IPS DF 19.7 (cell line): Measurements from ENCODE around the gene IMMP2L.

Experiments
- DNase-seq: peaks from one replicate; pipeline ENCODE4 v3.0.0-alpha.2; 2013; ENCODE audit warnings: low read depth, low spot score

The IMMP2L gene

DNA sequence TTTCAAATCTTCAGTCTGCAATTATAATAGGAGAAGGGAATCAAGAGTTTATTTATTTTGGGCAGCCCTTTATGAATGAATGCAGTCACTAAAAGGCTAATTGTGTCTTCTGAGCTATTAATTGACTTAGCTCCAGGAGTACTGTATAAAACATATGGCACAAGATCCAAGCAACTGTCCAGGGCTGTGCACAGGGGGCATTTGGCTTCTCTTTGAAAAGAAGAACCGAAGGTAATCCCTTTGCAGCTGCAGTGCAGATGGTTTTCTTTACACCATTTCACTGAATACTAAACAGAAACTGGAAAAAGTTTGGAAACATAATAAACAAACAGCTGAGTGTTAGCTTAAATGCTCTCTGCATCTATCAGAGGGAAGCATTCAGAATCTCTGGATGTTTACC is 753.9 kb downstream of the IMMP2L start:
- DNase-seq, result no peak

DNA sequence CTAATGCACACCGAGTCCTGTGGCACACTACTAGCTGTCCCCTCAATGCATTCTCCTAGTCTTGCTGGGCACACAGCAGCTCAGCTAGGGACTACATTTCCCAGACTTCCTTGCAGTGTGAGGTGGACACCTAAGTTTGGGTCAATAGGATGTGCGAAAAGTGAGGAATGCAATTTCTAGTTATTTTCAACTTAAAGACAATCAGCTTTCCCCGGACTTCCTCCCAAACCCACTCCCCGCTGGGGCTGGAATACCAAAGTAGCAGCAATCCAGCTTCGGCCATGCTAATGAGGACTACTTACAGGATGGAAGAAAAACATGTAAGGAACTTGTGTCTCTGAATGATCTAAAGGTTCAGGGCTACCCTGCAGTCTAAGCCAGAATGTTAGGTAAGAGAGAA is 757.8 kb downstream of the IMMP2L start:
- DNase-seq, result peak; percentile 61

DNA sequence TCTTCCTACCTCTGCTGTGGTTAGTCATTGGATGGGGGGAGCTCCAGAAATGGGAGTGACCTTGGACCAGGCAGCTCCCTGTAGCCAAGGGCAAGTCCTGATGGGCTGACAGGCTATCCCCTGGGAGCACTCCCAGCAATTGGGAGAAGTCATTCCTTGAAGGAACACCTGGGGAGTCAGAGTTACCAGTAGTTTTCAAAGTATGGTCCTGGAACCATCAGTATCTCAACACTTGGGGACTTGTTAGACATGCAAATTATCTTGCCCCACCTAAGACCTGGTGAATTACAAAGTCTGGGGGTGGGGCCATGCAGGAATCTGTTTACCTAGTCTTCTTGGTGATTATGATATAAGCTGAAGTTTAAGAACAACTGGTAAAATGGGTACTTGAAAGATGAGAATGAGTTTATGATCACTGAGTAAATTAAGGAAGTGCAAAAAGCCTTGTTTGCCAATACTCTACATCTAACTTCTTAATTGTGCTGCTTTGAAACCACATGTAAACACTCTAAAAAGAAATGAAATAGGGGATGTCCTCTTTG is 758.6 kb downstream of the IMMP2L start:
- DNase-seq, result no peak

DNA sequence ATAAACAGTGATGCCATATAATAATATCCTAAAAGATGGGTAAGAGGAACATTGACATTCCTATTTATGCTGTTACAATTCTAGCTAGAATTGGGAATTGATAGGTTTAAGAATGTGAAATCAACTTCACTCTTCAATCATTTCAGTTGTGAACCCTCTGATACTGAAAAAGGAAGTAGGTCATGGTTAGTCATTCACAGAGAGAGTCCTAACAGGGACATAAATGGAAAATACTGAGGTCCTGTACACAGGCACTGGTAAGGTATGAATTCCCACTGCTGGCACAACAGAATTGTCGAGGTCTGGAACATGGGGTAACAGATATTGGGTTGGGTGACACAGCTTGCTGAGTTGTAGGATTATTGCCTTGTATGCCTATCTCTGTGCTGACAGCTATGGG is 760.8 kb downstream of the IMMP2L start:
- DNase-seq, result no peak

DNA sequence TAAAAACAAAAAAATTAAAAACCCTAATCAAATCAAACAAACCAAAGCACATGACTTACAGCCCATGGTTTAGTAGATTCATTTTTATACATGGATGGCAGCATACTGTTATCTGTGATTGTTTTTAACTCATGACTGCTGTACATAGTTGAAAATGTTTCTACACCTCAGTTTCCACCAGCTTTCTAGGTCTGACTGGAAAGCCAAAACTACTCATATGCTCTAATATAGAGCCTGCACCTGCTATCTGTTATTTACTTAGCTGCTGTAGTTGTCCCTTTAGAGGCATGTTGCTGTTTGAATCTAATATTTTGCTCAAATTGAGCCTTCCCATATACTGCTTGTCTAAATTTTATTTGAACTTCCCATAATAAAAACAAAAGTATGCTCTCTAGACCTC is 761.3 kb downstream of the IMMP2L start:
- no peak for DNase-seq

DNA sequence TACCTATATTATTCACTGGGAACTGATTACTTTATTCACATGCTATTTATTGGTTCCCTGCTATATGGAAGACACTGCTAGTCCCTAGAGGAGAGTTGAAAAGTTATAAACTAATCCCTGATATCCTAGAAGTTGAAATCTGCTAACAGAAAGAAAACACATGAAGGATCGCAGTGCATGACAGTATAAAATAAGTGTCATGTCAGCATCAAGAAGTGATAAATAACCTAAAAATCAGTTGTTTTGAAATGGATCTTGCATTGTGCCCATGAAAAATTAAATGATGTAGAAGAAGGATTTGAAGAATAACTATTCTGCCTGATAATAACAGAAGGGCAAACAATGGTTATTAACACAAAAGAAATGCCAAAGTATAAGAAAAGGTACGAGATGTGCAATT is 764.6 kb downstream of the IMMP2L start:
- no peak for DNase-seq

DNA sequence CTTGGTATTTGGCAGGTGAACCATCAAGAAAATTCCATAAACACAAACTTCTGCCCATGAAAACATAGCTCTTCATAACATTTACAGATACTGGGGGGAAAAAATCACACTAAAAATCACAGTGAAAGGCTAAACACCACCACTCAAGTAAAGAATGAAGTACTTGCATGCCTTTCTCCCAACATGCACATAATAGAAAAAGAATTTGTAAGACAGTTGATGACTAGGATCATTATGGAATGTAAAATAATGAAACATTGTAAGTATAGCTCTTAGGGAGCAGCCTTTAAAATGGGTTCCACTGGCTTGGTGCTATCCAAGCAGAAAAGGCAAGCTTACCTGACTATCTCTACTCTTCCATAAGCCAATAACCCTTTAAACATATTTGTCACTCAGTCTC is 771.3 kb downstream of the IMMP2L start:
- DNase-seq, result no peak

DNA sequence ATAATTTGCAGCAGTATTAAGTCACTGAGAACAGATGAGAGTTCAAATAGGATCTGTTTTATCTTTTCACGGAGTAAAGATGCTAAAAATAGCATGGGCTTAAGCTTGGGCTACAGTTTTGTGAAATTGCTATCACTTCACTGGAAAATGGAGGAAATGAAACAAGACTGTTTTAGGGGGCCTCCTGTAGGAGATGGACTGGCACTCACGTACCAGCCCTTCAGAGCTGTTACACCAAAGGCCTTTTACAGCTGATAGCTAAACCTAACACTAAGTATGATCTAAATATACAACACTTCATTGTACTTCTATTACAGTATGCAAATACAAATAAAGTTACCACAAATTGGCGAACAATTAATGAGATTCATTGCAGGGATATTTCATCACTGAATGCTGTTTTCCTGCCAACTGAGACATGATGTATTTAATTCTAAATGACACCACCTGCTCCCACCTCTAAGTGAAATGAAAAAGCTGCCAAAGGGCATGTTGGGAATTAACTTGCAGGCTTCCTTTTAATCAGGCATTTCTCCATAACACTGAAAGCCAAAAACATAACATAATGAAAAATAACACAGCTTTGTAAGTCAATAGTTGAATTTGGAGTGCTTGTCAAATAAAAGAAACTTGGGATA is 775.8 kb downstream of the IMMP2L start:
- DNase-seq, result no peak

DNA sequence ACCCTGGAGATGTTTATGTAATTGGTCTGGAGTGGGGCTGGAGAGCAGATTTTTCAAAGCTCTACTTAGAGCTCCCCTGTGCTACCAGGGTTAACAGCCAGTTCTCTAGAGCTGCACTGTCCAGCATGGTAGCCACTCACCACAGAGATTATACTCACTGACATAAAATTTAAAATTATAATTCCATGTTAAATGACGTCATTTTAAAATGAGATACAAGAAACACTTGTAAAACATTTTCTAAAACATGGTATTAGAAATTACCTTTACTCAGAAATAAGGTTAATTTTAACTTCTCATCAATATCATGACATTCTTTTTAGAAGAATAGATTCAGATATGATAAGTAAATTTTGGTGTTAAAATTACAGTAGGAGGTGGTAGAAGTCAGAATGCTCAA is 777.5 kb downstream of the IMMP2L start:
- DNase-seq, result no peak

DNA sequence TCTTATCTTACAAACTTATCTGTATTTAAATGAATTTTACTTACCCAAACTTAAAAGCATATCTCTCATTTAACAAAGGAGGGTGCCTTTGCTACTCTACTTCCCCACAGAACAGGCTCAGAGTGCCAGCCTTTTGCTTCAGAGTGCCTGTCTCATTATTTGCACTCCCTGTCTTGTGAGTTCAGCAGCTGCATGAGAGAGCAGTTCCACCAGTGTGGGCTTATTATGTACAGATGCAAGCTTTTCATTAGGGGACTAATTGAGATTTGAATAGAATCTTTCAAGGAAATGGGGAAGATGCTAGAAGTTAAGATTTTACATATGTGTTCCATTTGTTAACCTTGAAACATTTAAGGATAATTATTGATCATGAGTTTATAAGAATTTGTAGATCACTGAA is 781.6 kb downstream of the IMMP2L start:
- no peak for DNase-seq

DNA sequence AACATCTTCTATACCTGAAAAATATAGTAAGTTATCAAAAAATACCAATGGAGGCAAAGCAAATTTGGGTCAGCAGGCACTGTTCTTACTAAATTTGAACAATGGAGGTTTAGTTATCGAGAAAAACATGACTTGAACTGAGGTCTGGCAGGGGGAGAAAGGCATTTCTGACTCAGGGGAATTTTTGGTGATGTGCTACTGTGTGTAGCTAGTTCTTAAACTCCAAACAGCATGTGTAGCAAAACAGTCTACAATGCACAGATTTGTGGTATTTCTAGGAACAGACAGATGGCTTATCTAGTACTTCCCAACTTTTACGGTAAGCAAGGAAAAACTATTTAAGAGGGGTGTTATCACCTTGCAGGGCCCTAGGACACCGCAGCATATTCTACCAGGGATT is 783.0 kb downstream of the IMMP2L start:
- DNase-seq, result no peak

DNA sequence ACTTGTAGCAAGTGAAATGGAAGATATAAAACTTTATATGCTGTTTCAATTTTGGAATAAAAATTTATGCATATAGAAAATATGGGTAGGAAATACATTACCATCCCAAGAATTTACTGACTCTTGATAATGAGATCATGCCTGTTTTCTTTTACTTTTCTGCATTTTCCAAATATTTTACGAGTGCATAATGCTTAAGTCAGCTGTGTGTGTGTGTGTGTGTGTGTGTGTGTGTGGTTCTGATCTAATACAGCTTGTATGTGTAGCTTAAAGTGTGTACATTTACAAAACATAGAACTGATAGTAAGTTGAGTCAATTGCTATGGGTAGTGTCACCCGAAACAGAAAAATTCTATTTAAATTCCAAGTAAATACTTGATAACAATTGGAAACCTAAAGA is 787.2 kb downstream of the IMMP2L start:
- no peak for DNase-seq

DNA sequence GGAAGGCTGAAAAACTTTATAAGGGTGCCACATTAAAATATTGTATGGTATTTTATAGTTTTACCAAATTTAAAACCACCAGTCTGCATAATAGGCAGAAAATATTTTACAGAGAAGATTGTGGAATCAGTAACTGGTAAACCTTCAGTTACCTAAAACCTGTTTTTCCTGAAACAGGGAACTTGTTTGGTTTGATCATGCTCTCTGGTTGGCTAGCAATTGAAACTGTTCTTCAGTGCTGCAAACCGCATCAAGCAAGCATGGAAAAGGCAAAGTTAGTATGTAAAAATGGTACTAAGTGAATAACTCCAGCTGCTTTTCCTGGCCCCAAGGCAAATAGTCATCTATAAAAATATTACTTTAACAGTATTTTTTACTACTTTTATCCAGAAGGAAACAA is 788.2 kb downstream of the IMMP2L start:
- no peak for DNase-seq

DNA sequence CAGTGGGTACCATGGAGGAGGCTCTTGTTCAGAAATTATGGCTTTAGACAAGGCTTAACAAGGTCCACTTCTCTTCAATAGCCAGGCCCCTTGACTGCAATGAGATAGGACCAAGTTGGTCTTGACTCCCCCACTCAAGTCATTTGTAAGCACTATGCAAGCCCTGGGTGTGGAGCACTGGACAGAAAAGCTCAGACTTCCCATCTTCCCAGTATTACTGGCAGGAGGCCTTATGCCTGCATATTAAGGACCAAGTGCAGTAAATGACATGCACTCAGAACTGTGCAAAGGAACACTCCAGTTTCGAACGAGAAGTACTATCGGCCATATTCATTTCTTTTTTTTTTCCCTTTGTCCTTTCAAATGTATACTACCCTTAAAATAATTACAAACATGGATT is 789.7 kb downstream of the IMMP2L start:
- DNase-seq, result no peak

DNA sequence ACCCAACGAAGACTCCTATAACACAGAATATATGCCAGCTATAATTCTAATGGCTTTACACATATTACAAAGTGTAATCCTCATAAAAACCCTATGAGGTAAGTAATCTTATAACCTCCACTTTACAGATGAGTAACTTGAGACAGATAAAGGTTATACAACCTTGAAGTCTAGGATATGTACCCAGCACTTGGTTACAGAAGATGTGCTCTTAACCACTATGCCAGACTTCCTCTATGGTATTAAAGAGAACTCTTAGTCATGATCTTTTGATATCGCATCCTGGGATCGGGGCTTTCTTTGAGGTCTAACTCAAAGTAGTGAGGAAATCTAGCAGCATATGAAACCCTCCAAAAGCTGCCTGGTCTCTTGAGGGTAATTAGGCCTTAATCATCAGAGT is 790.6 kb downstream of the IMMP2L start:
- DNase-seq, result no peak

DNA sequence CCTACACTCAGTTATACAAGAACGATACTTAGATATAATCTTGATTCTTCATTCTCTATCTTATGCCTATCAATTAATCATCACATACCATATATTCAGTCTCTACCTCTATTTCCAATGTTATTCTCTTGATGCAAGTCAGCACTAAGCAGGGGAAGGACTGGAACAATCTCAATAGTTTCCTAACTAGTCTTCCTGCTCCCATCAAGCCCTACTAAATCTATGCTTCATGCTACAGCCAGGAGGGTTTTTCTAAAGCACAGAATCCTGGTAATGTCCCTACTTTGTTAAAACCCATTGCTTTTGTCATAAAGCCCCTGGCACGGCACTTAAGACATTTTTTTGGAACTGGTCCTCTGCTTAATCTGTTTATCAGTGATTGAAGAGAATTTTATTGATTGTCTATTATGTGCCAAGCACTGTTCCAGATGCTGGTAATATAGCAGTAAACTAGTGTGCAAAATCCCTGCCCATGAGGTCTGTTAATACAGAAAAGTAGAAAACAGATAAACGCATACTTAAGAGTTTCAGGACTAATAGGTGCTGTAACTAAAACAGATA is 794.7 kb downstream of the IMMP2L start:
- no peak for DNase-seq

DNA sequence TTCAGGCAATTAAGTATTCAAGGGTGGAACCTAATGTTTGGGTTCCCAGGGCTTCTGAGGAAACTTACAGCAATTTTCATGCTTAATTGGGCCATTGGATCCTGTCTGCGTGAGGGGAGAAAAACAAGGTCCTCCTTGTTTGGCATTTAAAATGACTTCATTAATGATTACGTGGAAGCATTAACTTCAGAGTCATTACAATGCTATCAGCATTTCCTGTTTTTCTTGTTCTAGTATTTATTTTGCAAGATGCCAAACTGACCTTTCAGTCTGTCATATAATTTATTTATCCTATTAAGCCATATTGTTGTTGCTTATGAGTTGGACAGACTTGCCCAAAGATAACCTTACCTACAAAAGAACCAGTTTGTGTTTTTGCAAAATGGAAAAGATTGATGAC is 795.4 kb downstream of the IMMP2L start:
- DNase-seq, result no peak

DNA sequence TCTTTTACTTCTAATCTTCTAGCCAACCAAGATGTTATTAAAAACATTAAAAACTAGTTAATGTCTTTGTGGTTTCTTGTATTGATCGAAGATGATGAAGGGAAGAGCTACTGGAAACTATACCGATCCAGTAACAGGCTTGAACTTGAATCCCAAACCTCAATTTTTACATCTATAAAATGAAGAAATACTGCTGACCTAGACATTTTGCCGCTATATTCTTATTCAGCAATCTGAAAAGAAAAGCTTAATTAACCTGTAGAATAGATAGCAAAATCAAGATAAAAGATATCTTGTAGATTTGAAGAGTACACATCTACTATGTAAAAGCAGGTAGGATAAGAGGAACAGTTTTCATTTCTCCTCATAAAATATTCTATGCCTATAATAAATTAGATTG is 797.4 kb downstream of the IMMP2L start:
- DNase-seq, result no peak

DNA sequence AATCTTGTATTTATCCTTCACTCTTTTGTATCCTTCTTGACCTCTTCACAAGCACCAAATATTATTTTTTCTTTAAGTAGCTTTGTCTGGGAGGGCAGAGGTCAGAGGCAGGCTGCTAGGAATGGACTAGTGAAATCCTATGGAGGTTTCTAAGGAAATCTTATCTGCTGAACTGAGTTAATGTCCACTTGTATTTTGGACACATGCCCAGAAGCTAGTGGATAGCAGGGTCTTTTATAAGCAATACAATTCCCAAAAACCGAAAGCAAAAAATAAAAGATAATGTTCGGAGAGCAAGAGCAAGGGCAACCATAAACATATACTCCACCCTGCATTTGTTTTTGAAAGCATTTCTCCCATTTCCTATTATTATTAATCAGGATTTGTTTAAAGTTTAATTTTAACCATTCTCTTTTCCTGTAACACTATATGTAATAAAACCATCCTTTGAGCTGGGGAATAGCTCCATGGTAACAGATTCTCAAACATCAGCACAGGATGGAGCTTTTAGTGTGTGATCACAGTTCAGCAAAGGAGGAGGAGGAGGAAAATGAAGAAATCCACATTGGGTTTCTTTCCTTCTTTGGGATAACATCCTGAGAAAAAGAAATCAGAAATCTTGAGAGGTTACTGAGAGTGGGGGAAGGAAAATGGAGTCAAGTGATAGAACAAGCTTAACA is 799.6 kb downstream of the IMMP2L start:
- DNase-seq, result no peak

DNA sequence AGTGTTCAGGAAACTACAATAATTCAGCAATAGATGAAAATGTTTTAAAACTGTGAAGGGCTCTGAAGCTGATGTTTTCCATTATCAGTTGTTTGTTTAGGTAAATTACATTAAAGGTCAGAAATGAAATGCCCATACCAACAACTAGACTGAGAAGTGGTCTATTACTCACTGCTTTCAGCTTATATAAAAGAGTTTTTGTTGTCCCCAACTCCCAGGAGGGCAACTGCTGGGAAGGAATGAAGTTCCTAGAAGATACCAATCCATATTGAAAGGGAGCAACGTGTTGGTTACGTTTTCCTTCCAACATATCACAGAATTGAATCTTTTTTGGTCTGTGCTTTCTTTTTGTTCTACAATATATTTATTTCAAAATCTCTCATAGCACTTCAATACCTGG is 802.0 kb downstream of the IMMP2L start:
- DNase-seq, result no peak

DNA sequence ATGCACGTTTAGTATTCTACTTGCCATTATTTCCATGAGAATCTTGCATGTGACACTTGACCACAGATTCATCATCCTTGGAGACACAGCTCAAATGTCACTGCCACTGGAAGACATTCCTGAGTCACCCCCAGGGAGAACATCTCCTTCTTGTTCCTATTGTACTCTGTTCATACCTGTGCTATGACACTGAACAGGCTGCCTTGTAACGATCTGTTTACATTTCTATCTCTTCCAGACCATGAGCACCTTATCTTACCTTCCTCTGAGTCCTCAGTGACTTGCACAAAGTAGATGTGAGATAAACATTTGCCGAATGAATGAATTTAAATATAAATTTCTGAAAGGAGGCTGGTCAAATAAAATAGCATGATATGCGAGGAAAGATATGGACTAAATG is 803.2 kb downstream of the IMMP2L start:
- no peak for DNase-seq

DNA sequence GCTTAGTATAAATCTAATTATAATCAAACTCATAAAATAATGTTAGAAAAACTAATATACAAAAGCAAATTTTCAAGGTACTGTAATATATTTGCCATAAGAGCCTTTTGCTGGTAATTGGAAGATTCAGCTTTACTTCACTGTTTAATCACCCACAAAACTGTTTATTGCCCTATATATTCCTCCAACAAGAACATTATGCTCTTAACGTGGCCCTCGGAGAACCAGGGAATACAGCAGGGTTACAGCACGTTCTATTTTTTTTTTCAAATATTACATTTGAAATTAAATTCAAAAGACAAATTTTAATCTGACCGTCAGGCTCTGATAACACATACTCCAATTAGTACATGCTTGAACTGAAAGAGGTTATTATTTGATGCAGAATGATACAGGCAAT is 807.6 kb downstream of the IMMP2L start:
- no peak for DNase-seq

DNA sequence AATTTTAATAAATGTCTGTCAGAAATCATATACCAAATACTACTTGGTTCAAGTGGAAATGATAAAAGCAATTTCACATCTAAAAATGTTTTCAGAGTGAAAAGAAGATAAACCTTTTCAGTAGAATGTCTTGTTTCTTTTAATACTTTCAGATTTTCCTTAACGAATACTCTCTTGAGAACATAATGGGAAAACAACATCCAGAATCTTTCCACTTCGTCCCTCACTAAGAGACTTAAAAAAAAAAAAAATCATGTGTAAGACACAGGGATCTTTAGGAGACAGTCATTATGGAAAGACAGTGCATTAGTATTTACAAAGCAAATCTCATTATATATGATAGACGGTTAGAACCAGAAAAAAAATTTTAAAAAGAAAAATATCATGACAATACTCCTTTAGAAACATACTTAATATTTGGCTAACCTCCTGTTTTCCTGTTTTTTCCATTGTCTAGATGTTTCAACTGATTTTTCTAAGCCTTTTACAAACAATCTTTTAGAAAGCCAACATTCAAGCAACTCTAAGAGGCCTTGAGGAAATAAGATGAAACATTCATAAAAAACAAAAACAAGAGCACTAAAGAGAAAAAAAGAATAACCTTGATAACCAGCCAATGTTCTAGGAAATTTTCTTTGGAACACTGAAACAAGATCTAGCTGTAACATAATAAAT is 811.2 kb downstream of the IMMP2L start:
- DNase-seq, result no peak
